ENCODE measurements around the gene HSPA4. TPM values are rescaled to one million over a fixed set of nuclear protein-coding genes. Genes with fewer than 3 reads are reported as not detected.

Gene HSPA4
- total and polyA plus RNA-seq, 2 donors (not counting 3 experiments of a cell fraction or from before 2014, with no cell fraction given), result 11.2 to 161 TPM

DNA sequence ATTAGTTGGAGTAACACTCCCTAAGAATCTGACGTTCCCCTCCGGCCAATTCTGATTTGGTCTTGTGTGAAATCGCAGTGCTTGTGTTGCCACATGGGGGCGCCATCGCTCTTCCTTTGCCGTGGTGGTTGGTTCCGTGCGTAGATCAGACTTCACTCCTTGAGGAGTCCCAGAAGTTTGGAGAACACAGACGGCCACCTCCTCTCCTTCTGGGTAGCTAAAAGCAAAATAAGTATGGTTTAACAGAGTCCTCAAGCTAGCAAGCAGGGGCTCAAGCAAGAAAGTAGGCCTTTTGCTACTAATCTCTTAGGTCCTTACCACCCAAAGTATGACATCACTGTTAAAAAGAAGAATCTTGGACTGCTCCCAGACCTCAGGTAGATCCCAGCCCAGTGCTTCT is 59.5 kb downstream of the HSPA4 start:
- CTCF ChIA-PET, result interaction anchor here (0.7 to 8.1 kb wide), 6 partner anchors 136 to 867 kb away, joined by 3 to 303 read pairs (median 10); no protein-coding TSS in a partner anchor

More for the DNA sequence above, 59.5 kb downstream of the HSPA4 start:
- peak; percentile 90 for FAIRE-seq
- TF ChIP-seq CTCF (IDR thresholded peaks at IDR 0.05; ENCODE audit: extremely low read depth in 1 of 2, insufficient read depth in 1 of 2, low read depth in 1 of 2, low read length in 2 of 2), result peak; percentile 83 to 84
- TF ChIP-seq, protein P1, sequence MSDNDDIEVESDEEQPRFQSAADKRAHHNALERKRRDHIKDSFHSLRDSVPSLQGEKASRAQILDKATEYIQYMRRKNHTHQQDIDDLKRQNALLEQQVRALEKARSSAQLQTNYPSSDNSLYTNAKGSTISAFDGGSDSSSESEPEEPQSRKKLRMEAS (IDR thresholded peaks at IDR 0.05; ENCODE audit: insufficient read depth, insufficient read length), result no peak
- H3K4me1 ChIP-seq (ENCODE audit: control insufficient read depth, extremely low read depth, insufficient read depth, low read length), result no peaks in the 10 kb centered on the region
- no TSS peak for BruUV-seq (replicated peaks)
- POLR2A ChIA-PET, result no interaction called here
- H3K27me3 ChIP-seq (ENCODE audit: control insufficient read depth in 2 of 2, insufficient read depth in 2 of 2, low read length in 2 of 2), result no peaks in the 10 kb centered on the region
- H3K4me2 ChIP-seq (ENCODE audit: insufficient read depth, low read length), result no peak overlapping the region
- no peaks in the 10 kb centered on the region for H3K79me2 ChIP-seq (ENCODE audit: control insufficient read depth, insufficient read depth, low read length)
- H4K20me1 ChIP-seq (replicated peaks; ENCODE audit: control insufficient read depth, extremely low read depth, insufficient read depth, low read length), result no peaks in the 10 kb centered on the region
- intact Hi-C loops (cut with micrococcal nuclease), result loop anchor here (1.0 to 5.0 kb wide), 5 partner anchors 137 to 831 kb away; no protein-coding TSS in a partner anchor
- no peak overlapping the region for H2AFZ ChIP-seq (ENCODE audit: low read depth, low read length)
- no peaks in the 10 kb centered on the region for H3K9me3 ChIP-seq (replicated peaks; ENCODE audit: control insufficient read depth, insufficient read depth, low read length)
- no peak overlapping the region for H3K9ac ChIP-seq (replicated peaks; ENCODE audit: extremely low read depth, insufficient read depth, low read length)
- dilution Hi-C loops (cut with MboI; ENCODE audit: extremely low pct_ligation_motif_present, low sequenced_read_pairs), result no loop called here
- no peak overlapping the region for H3K4me3 ChIP-seq (replicated peaks in 1 of 3; ENCODE audit: insufficient read depth in 1 of 3, low read depth in 1 of 3, low read length in 3 of 3)
- DNase-seq (ENCODE audit: low read depth, low spot score), result peak; percentile 83
- H3K27ac ChIP-seq (ENCODE audit: insufficient read depth, low read depth, low read length), result no peak overlapping the region
- H3K9me1 ChIP-seq (replicated peaks; ENCODE audit: control insufficient read depth, extremely low read depth, insufficient read depth, low read length), result no peaks in the 10 kb centered on the region
- H3K36me3 ChIP-seq (ENCODE audit: control insufficient read depth in 2 of 2, extremely low read depth in 1 of 2, insufficient read depth in 2 of 2, low read length in 2 of 2), result no peaks in the 10 kb centered on the region
